Myocyte (in vitro differentiated cells): ENCODE data around the gene SYNE2. TPM values are rescaled to one million over a fixed set of nuclear protein-coding genes. Genes with fewer than 3 reads are reported as not detected.
"Not testable (repeated sequence)": the region's sequence is repeated elsewhere in the genome, so short reads cannot be mapped to it uniquely, and the experiment has no call there.

Experiments
- DNase-seq: peaks from one replicate; pipeline ENCODE4 v3.0.0-alpha.2; 2012; ENCODE audit warnings: low read depth
- total RNA-seq: library from RNA; depleted of rRNA; stranded (reverse); fragments of >200 nt; gene quantifications from 2 replicates; pipeline ENCODE4 v1.2.3, GENCODE V29; 2014

SYNE2 gene
- total RNA-seq, 1 donor from 2014 or later: 14.8 TPM

DNA sequence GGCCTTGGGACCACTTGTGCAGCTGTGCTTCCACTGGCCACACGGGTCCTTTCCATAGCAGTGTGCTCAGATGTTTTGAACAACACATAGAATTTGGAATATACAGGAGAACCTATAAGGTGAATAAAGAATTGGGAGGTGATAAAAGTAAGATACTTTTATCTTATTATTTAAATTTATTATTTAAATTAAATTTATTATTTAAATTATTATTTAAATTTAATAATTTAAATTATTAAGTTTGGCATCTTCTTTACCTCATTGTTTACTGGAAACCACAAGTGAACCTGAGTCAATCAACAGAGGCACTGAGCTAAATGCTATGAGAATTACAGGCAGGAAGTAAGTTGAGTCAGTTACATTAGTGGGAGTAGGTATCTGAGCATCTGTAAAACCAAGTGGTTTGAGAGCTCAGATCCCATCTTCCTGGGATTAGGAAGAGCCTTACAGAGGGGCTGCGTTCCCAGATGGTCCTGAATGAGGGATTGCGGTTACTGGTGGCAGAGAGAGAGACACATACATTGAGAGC, 338.2 kb downstream of the SYNE2 start:
- no peak for DNase-seq

GRCh38 chr14:64191756-64192155, 339.0 kb downstream of the SYNE2 start:
- peak; percentile 16 for DNase-seq

DNA sequence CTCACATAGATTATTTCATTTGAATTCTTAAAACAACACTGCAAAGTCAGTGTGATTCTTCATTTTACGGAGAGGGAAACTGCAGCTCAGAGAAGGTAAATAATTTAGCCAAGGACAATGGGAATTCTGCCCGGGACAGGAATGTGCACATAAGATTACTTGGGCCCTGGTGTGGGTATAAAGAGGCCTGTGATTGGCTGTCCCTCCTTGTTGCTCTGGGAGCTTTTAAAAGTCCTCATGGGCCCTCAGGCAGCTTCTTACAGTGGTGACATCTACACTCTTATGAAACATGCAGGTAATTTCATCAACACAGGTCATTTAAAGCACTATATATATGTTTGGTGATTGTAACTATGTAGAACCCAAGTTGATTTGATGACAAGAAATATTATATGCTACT, 341.0 kb downstream of the SYNE2 start:
- no peak for DNase-seq

GRCh38 chr14:64194404-64194803, 341.6 kb downstream of the SYNE2 start:
- no peak for DNase-seq

DNA sequence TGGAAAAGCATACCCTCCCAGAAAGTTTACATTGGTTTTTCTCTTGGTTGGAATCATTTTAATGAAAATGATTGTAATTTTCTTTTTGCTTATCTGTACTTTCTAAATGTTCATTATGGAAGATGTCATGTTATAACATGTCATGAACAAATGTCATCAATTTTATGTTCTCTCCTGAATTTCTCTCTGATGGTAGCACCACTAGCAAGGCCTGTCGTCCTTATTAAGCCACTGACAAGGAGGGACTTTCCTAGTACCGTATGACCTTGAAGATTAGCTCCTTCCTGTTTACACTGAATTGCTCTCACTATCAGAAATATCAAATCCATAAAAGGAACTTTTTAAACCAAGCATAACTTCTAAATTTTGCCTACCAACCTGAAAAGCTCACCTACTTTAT, 342.4 kb downstream of the SYNE2 start:
- no peak for DNase-seq

GRCh38 chr14:64196056-64196455, 343.3 kb downstream of the SYNE2 start:
- DNase-seq: no peak

DNA sequence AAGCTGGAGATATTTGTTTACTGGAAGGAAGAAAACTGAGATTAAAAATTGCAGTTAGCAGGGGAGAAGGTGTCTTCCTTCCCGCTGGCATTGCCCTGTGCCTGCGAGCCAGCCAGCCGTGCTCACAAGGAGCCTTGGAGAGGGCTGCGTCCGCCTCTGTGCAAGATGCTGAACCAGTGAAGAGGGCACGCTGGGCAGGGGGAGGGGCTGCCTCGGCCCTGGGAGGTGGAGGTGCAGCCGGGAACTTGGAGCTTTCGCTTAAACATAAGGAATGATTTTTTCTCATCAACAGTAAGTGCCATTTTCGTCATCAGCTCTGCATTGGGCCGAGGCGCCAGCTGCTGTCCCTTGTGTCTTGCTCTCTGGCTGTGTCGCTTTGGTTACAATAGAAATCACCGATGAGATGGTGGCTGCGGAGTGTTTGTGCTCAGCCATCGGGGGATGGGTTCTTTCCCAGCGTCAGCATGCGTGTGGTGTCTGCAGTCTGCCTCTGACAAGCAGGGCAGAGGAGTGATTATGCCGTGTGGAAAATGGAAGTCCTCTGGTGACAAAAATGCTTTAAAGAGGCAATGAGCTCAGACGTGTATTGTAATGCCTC, 344.1 kb downstream of the SYNE2 start:
- peak; percentile 44 for DNase-seq

GRCh38 chr14:64197996-64198395, 345.2 kb downstream of the SYNE2 start:
- no peak for DNase-seq

- no peak for DNase-seq
Observed at GRCh38 chr14:64198486-64198885, 345.7 kb downstream of the SYNE2 start.

- no peak for DNase-seq
Observed at GRCh38 chr14:64200170-64200569, 347.4 kb downstream of the SYNE2 start.

DNA sequence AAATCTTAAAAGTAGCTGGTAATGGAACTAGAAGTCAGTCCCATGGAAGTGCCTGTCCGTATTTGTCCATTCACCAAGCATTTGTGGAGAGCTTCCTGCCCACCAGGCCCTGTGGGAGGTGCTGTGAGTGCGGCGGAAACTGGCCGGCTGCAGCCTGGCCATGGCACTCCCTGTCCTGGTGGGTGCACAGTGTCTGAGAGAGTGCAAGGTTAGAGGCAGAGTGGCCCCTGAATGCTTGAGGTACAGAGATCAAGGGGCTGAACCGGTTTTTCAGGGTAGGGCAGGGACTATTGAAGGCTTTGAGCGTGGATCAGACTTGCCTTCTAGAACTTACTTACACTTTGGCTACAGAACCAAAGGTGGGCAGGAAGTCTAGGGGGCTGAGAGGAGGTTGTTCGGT, 348.5 kb downstream of the SYNE2 start:
- no peak for DNase-seq

DNA sequence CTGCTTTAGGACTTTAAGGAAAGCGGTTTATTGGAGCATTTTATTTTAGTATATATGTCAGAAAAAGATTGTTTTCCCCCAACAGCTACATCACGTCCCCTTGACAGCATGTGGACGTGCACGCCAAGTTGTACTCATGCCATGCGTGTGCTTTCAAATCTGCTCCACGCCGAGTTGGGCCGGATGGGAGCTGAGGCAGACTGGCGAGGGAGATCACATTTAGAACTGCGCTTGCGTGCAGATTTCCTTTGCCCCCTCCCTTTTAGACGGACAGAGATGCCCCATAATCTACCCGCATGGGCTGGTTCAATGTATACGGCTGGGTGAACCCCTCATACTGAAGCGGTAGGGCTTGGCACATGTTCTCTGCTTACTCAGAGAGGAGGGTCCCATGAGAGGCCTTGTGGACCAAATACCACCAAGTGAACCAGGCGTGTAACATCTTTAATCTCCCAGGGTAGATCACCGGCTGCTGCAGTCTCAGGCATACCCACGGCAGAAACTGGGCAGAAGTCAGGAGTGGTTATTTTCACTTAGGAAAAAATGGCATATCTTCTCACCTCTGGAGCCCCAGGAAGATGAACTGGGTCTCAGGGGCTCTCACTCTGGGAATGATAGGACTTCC, 349.2 kb downstream of the SYNE2 start:
- no peak for DNase-seq

DNA sequence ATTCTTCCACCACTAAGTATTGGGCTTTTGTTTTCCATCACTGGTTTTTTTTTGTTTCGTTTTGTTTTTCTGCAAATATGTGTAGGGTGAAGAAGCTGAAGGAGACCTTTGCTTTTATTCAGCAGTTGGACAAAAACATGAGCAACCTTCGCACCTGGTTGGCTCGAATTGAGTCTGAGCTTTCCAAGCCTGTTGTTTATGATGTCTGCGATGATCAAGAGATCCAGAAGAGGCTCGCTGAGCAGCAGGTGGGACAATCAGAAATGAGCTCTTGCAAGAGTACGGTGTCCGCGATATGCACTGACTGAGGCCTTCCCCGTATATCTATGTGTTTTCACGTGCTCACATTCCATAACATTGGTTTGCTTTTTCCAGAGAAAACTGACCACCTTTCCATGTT, 349.9 kb downstream of the SYNE2 start:
- DNase-seq: no peak

- no peak for DNase-seq
Observed at GRCh38 chr14:64203366-64204006, 350.7 kb downstream of the SYNE2 start.

- DNase-seq: no peak
Observed at GRCh38 chr14:64208261-64208660, 355.5 kb downstream of the SYNE2 start.

GRCh38 chr14:64208981-64209380, 356.2 kb downstream of the SYNE2 start:
- DNase-seq: no peak

DNA sequence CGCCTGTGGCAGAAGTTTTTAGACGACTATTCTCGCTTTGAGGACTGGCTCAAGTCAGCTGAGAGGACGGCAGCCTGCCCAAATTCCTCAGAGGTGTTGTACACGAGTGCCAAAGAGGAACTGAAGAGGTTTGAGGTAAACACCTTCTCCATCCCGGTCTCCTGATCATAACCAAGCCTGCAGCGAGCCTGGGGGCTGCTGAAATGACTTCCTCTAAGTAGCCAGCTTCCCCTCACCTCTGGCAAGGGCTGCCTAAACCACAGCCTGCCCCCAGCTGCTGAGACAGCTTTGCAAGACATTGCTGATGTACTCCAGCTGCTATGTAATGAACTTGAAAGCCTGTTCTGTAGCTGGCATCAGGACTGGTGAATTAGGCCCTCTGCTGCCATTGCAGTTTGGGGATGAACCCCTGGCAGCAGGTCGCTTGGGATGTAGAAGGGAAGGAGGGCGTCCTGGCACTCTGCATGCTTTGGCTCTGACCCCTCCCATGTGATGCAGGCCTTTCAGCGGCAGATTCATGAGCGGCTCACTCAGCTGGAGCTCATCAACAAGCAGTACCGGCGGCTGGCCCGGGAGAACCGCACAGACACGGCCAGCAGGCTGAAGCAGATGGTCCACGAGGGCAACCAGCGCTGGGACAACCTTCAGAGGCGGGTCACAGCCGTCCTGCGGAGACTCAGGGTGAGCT, 356.8 kb downstream of the SYNE2 start:
- DNase-seq: peak; percentile 39

DNA sequence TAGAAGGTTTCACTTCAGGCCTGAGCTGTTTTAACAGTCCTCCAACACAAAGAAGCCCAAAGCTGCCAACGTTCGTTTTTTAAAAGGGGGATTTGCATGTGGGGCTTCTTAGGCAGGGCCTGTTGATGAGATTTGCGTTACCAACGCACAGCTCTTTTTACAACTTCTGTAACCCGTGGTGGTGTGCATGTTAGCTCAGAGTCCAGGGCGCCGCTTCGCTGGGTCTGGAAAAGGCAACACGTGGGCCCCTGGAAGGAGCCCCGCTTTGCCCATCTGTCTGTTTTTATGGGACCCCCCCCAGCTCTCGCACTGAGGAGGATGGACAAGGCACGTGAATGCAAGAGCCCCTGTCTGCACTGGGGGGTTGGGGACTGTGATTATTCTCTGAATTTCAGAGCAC, 357.4 kb downstream of the SYNE2 start:
- no peak for DNase-seq

GRCh38 chr14:64210912-64211311, 358.1 kb downstream of the SYNE2 start:
- DNase-seq: not testable (repeated sequence)

DNA sequence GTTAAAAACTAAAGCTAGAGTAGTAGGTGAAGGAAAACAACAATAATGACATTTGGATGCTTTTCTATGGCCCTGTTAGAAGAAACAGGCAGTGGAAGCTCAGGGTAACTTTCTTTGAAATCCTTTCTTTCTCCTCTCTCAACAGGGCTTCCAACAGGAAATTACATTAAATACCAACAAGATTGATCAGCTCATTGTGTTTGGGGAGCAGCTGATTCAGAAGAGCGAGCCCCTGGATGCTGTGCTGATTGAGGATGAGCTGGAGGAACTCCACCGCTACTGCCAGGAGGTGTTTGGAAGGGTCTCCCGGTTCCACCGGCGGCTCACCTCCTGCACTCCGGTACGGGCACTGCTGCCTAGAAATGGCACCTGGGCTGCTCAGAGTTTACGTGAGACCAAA, 359.9 kb downstream of the SYNE2 start:
- no peak for DNase-seq

DNA sequence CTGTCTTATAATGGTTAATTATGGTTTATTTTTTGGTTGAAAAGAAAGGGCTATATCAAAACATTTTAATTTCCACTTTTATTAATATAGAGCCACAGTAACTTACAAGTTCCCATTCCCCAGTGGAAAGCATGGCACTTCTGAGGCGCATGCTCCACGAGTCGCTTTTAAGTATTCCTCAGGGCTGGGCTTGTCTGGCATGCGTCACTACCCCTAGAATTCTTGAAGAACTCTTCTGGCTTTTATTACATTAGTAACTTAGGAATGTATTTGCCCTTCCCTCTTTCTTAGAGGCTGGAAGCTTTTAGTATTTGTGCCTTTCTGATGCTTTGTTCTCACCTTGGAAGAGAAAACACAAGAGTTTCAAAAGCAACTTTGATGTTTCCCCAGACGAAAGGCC, 360.3 kb downstream of the SYNE2 start:
- no peak for DNase-seq
